Stimulated activated CD4-positive, alpha-beta T cell treated with anti-CD3 and anti-CD28 coated beads, TNF-alpha, amount 100 ng/mL, for 48 hours (primary cell): ENCODE measurements around the gene PQBP1.
A peak's percentile ranks its signal among the peaks of the same experiment; 100 is the strongest.

Experiments used
- DNase-seq, 3 donors: peaks; one replicate each; pipeline ENCODE4 v3.0.0-alpha.2; 2020; ENCODE audit warnings: low read depth in 3 of 3

PQBP1 gene

DNA sequence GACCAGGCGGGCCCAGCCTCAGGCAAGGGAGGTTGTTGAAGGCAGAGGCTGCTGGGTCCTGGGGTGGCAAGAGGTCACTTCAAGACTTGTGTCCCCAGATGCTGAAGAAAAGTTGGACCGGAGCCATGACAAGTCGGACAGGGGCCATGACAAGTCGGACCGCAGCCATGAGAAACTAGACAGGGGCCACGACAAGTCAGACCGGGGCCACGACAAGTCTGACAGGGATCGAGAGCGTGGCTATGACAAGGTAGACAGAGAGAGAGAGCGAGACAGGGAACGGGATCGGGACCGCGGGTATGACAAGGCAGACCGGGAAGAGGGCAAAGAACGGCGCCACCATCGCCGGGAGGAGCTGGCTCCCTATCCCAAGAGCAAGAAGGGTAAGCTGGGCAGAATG, 4.4 kb downstream of the PQBP1 start:
- no peak for DNase-seq

DNA sequence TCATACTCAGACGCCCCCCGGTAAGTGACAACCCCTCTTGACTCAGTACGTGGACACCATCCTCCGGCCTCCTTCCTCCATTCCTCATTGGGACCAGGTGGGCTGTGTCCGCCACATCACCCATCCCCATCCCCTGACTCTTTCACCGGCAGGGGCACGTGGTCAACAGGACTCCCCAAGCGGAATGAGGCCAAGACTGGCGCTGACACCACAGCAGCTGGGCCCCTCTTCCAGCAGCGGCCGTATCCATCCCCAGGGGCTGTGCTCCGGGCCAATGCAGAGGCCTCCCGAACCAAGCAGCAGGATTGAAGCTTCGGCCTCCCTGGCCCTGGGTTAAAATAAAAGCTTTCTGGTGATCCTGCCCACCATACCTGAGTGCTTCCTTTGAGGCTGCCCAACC, 5.0 kb downstream of the PQBP1 start:
- no peak for DNase-seq

DNA sequence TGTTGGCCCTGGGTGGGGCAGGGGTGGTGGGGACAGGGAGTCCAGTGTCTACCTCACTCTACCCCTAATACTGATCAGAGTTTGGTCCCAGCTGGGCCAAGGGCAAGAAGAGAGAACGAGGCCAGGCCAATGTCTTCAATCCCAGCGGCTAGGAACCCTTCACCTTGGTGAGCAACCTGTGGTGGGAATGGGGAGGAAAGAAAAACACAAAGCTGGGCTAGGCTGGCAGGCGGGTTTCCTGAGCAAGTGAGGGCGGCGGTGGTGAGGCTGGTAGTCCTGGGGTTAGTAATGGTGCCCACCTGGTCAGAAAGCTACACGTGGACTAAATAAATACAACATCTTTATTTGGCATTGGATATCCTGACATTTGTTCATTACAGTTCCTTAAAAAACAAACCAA, 5.6 kb downstream of the PQBP1 start:
- DNase-seq, result no peak

DNA sequence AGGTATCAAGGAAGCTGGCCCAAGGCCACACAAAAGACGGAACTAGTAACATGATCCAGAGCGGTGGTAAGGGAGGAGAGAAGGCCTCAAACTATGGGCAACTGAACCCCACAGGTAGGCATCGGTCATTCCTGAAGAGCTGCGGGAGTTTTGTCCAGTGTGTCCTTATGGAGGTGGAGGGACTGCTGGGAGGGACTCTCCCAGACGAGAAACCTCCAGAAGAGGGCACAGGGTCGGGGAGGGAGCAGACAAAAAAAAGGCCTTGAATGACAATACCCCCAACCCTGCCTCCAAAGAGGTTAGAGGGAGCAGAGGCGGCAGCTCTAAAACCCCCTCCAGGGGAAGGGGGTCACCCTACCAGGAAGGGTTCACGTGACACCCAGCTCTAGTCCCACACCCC, 6.5 kb downstream of the PQBP1 start:
- no peak for DNase-seq

DNA sequence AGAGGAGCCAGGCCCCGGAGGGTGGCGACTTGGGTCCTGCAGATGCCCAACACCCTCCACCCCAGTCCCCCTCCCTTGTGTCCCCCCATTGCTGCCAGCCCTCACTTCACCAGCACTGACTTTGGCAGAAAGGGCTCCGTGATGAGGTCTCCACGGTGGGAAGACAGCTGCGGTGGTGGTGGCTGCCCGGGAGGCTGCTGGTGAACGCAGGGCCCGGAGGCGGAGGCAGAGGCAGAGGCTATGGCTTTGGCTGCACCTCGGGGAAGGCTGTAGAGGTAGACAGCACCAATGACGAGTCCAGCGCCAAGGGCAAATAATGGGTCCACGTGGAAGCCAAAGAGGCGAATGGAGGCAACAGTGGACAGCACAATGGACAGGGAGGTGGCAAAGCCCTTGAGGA, 6.9 kb downstream of the PQBP1 start:
- no peak for DNase-seq

DNA sequence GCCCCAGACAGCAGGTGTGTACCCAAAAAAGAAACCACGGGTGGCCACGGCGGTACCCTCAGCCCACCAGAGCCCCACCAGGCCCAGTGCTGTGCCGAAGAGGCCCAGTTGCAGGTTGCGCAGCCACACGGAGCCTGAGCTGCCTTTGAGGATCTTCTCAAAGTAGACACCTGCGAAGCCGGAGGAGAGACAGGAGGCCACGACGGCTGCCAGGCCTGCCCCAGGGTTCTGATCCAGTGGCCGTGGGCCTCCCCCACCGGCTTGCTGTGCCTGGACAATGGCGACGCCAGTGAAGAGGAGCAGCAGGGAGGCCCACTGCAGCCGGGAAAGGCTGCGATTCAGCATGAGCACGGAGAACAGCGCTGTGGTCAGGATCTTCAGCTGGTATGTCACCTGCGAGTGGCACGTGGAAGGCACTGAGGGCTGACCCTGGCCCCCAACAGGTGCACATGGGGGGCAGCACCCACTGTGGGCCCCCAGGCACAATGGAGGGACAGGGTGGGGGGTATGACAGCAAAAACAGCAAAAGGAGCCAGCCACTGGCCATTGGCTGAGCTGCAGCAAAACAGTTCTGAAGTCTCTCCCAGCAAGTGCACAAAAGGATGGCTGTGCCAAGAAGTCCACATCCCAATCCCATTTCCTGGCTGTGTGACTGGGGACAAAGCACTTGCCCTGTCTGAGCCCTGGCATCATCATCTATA, 7.5 kb downstream of the PQBP1 start:
- DNase-seq, result no peak

DNA sequence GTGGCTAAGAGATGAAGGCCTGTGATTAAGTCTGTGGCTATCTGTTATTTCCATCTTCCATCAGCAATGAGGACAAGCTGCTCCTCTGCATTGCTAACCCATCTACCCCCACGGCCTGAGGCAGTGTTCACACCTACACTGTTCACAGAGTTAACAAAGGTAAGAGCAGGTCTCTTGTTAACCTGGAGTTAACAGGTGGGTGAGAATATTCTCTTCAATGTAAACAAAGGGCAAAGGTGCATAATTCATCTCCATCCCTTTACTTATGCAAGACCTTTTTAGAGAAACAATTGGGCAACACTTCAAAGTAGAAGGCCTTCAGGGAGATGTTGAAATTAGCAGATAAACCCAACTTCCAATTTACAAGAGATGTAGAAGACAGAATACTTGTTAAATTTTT, 10.9 kb downstream of the PQBP1 start:
- no peak for DNase-seq

DNA sequence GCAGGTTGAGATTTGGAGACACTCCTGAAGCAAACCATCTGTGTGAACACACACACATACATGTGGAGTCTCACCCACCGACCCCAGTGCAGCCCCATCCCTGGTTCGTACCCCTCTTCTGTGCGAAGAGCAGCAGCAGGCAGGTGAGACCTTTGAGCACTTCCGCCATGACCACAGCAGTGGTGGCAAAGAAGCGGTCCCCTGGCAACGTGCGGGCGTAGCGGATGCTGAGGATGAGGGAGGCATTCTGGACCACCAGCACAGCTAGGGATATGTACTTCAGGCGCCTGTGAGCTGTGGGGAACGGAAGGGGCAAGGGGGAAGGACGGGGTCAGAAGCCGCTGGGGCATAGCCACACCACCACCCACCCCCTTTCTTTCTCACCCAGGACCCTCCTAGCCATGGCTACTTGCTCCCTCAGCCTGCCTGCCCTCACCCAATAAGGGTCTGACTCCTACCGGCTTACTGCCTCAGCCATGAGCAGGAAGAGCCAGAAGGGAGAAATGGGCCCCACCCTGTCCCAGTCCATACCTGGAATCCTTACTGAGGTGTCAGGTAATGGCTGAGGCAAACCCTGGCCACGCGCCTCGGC, 12.1 kb downstream of the PQBP1 start:
- no peak for DNase-seq

DNA sequence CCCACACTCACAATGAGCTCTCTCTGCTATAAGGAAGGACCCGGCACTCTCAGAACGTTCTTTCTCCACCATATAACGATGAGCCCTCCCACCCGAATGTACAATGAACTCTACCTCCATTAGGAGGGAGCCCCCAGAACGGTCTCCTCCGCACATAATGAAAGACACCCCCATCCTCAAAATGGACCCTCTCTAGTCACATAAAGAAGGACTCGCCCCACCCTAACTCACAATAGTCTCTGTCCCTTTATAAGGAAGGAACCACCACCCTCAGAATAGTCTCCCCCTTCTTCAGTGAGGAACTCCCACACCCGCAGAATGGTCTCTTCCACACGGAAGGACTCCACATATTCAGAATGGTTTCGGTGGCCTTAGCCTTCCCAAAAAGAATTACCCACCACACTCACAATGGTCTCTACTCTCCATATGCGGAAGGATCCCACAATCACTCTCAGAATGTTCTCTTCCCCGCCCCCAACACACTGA, 13.2 kb downstream of the PQBP1 start:
- no peak for DNase-seq

DNA sequence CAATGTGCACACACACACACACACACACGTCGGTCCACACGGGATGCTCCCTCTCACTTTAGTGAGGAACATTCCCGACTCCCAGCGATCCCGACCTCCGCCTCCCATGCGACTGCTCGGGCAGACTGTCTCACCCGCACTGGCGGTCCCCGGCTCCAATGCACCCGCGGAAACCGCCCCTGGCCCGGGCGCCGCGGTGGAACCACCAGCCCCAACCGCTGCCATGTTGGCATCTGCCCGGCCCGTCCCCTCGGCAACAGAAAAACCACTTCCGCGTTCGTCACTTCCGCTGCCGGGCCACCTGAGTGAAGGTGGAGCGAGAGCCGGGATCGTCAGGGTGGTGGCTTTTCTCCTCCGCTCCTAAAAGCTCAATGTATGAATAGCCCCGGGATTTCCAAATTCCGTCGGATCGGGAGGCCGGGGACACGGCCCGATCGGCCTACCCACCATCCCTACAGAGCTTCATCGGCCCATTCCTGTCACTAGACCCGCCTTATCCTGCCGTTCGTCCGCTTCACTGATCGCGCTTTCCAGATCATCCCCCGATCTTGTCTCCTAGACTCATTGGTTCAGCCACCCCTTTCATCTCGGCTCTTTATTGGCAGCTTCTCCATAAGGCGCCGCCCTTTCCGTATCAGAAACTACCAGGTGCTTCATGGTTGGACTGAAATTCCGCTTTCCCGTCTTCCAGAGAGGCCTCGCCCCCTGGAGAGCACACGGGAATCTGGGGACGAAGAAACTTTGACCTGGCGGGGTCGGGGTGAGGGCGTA, 13.9 kb downstream of the PQBP1 start, which contains the start of gene SLC35A2:
TSS of gene SLC35A2 (minus strand) at position 235 of the 771 bp plus-strand sequence. CDS start at position 225, 10 bp downstream.
- peak; percentile 75 to 81 (median 80) for DNase-seq

DNA sequence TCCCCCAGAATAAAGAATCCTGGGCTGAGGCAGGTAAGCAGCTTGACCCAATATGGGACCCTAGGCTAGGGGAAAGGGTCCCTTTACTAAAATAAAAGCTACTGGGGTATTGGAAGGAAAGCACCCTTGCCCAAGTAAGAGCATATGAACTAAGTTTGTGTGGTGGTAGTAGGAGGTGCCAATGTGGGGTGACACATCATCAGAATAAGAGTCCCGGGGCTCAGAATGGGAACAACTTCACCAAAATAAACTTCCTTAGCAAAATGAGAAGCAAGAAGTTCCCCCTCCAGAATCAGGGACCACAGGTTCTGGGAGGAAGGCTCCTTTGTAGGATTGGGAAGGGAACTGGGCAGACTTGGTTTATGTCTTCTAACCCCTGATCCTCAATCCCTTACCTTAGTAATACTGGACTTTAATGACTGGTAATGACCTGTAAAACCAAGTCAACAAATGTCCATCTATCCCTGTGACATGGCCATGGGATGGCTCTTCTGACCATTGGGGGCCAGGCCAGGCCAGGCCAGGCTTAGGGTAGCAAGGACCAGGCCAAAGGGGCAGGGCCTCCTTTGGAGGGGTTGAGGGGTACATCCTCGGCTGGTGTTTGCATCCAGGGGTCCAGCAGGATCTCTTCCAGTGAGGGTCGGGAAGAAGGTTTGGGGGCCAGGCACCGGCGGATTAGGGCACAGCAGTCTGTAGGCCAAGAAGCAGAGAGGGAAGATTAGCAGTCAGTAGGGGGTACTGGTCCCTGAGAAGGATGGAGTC, 16.1 kb downstream of the PQBP1 start:
- no peak for DNase-seq

DNA sequence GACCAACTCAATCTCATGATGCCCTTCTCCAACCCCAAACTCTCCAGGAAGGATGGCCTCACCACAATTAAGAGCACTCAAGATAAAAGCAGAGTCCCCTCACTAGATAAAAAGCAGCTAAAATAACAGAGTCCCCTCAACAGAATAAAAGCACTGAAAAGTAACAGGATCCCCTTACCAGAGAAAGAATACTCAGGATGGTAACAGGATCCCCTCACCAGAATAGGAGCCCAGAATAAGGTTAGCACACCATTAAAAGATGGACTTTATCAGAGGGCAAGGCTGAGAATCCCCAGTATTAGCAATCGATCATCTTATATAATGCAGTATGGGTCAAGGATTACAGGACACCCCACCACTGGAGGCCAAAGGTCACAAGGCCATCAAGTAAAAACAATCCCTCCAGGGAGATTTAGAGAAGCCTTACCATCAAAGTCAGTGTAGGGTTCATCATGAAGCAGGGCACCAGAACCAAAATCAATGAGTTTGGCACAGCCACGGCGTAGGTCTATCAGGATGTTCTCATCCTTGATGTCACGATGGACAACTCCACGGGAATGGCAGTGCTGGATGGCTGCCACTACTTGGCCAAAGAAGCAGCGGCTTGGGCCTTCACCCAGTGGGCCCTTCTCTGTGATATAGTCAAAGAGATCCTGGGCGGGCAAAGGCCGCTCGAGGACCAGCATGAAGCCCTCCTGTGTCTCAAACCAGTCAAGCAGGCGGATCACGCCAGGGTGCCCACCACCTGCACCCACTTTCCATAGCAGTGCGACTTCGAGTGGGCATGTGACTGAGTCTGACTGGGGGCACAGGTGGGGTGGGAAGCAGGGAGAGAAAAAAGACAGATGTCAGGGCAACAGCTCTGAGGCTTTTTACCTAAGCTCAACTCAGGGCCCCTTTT, 17.1 kb downstream of the PQBP1 start:
- DNase-seq, result no peak

DNA sequence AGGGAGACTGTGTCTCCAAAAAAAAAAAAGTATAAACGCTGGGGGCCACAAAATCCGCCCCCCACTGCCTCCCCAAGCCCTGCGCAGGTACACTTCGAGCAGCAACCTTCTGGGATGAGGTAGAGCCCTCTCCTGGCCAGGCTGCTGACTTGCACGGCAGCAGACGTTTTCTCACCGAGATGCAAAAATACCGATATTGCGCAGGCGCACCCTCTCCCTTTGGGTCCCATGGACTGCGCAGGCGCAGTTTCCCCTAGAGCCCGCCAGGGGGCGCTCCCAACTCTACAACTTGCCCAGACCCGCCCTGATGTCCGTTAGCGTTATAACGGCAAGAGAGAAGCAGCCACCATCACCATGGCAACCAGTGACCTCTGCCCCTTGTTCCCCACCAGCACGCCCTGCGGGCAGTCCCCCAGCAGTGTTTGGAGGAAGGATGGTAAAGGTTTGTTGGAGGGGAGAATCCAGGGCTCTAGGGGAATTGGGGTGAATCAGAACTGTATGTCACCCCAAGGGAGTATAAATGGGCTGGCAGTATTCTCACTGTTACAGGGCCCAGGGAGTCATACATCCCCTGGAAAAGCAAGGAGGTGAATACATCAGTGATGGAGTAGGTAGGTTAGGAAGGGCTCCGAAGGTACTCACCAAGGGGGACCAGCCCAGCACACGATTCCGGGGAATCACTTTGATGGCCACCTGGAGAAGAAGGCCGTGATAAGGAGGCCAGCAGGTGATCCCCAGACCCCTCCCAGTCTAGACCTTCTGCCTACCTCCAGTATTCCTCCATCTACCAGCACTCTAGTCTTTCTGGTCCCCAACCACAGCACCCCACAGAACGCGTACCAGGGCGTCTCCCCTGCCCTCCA, 19.6 kb downstream of the PQBP1 start:
- peak; percentile 70 to 82 (median 73) for DNase-seq

DNA sequence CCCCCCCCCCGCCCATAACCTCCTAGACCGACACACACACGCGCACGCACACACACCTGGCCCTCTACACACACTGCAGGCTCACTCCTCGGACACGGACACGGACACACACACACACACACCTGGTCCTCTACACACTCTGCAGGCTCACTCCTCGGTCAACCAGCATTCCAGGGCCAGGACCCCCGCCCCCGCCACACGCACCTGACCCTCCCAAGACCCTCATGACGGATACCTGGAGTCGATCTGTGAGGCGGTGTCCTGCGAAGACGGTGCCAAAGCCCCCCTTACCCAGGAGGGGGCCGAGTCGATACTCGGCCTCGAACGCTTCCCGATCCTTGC, 20.5 kb downstream of the PQBP1 start:
- DNase-seq, result no peak

DNA sequence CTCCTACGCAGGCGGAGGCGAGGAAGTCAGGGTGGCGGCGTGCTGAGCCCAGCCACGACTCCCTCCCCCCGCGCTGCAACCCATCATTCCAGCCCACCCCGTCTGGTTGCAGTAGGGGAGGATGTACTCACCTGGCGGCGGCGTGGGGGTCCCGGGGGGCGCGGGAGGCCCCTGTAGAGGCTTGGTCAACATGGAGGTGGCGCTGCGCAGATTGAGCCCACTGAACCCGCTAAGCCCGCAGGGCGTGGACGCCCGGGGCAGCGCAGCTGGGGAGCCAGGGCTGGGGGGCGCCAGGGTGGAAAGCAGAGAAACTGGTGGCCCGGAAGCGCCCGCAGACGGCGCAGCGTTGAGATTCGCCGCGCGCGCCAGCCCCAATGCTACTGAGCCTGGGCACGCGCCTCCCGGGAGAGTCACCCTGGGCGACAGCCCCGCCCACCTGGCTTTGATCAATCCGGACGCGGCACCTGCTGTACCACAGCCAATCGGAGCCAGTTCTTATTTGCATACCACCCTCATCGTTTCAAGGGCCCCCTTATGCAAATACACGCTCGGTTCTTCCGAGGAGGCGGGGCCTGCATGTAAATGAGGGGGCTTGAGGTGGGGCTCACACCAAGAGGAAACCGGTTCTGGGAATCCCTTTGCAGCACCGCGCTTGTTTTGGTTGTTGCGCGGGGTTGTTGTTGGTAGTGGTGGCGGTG, 21.1 kb downstream of the PQBP1 start, which contains the start of gene PIM2:
TSS of gene PIM2 (minus strand) at position 382 of the 698 bp plus-strand sequence. CDS start at position 192, 190 bp downstream.
- DNase-seq, result peak; percentile 76 to 87 (median 77)

DNA sequence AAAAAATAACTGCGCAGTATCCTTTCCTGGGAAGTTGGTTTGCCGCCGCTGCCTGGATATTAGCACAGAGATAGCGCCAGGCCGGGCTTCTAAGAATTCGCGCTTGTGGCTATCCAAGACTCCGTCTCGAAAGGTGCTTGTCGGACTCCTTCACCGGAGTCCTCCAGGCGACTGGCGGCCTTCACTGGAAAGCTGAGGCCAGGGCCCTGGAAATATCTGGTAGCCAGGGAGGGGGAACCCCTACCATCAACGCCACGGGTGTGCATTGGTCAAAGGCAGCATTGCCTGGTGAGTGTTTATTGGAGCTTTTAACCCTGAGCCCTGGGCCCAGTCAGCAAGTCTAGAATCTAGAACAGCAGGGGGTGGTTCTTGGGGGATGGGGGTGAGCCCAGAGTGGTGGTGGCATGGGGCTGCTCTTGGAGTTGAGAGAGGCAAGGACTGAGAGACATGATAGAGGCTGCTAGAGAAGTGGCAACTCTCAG, 21.7 kb downstream of the PQBP1 start:
- peak in 1 of 3 donors; percentile 34 for DNase-seq

DNA sequence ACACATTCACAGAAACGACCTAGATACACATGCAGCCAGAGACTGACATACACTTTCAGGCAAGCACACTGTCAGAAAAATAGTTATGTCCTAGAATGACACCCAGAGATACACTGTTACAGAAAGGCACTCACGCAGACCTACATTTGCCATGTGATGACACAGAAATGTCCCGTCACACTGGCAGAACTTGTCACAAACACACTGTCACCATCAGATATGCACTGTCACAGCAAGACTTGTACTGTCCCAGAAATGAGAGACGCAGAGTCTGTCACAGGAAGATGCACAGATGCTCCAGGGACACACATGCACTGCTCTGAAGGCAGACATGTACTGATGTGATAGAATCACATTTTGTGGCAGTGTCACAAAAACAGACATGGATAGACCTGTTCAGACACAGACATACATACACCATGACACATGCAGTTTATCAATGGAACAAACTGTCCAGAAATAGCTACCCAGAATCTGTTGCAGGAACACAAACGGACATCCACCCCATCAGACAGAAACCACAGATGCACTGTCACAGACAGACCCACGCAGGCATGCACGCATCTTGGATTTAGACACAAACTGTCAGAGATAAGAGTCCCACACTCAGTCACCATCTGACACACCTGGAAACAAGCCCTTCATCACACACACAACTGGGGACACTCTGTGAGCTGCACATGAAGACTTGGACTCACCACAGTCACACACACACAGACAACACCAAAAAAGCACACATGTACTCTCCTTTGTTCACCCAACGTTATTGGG, 22.4 kb downstream of the PQBP1 start:
- no peak for DNase-seq

DNA sequence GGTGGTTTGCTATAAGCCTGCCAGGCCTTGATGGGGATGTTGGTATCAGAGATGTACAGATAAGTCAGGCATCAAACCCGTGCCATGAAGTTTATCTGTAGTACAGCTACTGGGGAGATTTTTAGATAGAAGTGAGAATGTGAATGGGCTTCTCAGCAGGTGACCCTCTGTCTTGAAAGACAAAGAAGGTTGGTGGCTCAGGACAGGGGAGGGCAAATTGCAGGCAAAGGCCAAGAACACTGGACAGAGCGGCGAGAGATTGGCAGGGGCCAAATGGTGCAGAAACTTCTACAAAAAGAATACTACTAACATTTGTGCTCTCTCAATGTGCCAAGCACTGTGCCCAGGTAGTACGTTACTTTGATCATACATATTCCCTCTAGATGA, 23.0 kb downstream of the PQBP1 start:
- DNase-seq, result no peak
